ENCODE results near the gene FNBP1. TPM values are rescaled to one million over a fixed set of nuclear protein-coding genes. Genes with fewer than 3 reads are reported as not detected.

Gene FNBP1
- total RNA-seq, 2 donors from 2014 or later = 71.5 to 80.3 TPM

GRCh38 chr9:129919841-129920240, 123.1 kb downstream of the FNBP1 start:
- Histone ChIP-seq H3K4me3 (no peak overlapping the region), H3K9me3 (no peaks in the 10 kb centered on the region), H3K36me3 (peaks cover 8% of the 10 kb centered on the region), H3K27me3 (replicated peaks; ENCODE audit: insufficient read depth) (no peaks in the 10 kb centered on the region), H3K4me1 (ENCODE audit: control insufficient read depth in 1 of 2, low read depth in 2 of 2) (no peaks in the 10 kb centered on the region), H3K27ac (no peak overlapping the region)
- no peak for TF ChIP-seq CTCF (IDR thresholded peaks at IDR 0.05)
- ATAC-seq (ENCODE audit: insufficient number of reproducible peaks, low FRiP score, low read depth) (no peak), DNase-seq (ENCODE audit: low spot score) (no peak)

- no peak overlapping the region for H3K27ac ChIP-seq
- H3K36me3 ChIP-seq = peaks cover 6% of the 10 kb centered on the region
- no peaks in the 10 kb centered on the region for H3K9me3 ChIP-seq
- no peak for DNase-seq (ENCODE audit: low spot score)
- no peak for ATAC-seq (ENCODE audit: insufficient number of reproducible peaks, low FRiP score, low read depth)
- no peak overlapping the region for H3K4me3 ChIP-seq
- TF ChIP-seq CTCF (IDR thresholded peaks at IDR 0.05) = no peak
- H3K27me3 ChIP-seq (replicated peaks; ENCODE audit: insufficient read depth) = no peaks in the 10 kb centered on the region
- H3K4me1 ChIP-seq (ENCODE audit: control insufficient read depth in 1 of 2, low read depth in 2 of 2) = no peaks in the 10 kb centered on the region
Observed at GRCh38 chr9:129919277-129919676, 123.7 kb downstream of the FNBP1 start.

- ATAC-seq (ENCODE audit: insufficient number of reproducible peaks, low FRiP score, low read depth) = no peak
- no peaks in the 10 kb centered on the region for H3K36me3 ChIP-seq
- no peak overlapping the region for H3K27ac ChIP-seq
- H3K4me1 ChIP-seq (ENCODE audit: control insufficient read depth in 1 of 2, low read depth in 2 of 2) = no peaks in the 10 kb centered on the region
- H3K9me3 ChIP-seq = no peaks in the 10 kb centered on the region
- no peak for DNase-seq (ENCODE audit: low spot score)
- H3K27me3 ChIP-seq (replicated peaks; ENCODE audit: insufficient read depth) = no peaks in the 10 kb centered on the region
- TF ChIP-seq CTCF (IDR thresholded peaks at IDR 0.05) = no peak
- H3K4me3 ChIP-seq = no peak overlapping the region
Observed at GRCh38 chr9:129918296-129918950, 124.6 kb downstream of the FNBP1 start.

- H3K4me3 ChIP-seq = no peak overlapping the region
- no peak for ATAC-seq (ENCODE audit: insufficient number of reproducible peaks, low FRiP score, low read depth)
- H3K9me3 ChIP-seq = no peaks in the 10 kb centered on the region
- no peak for DNase-seq (ENCODE audit: low spot score)
- no peaks in the 10 kb centered on the region for H3K27me3 ChIP-seq (replicated peaks; ENCODE audit: insufficient read depth)
- no peaks in the 10 kb centered on the region for H3K36me3 ChIP-seq
- H3K27ac ChIP-seq = no peak overlapping the region
- TF ChIP-seq CTCF (IDR thresholded peaks at IDR 0.05) = no peak
- H3K4me1 ChIP-seq (ENCODE audit: control insufficient read depth in 1 of 2, low read depth in 2 of 2) = no peaks in the 10 kb centered on the region
Observed at GRCh38 chr9:129916707-129917106, 126.3 kb downstream of the FNBP1 start.

- Histone ChIP-seq H3K9me3 (no peaks in the 10 kb centered on the region), H3K4me3 (no peak overlapping the region), H3K4me1 (ENCODE audit: control insufficient read depth in 1 of 2, low read depth in 2 of 2) (no peaks in the 10 kb centered on the region), H3K27me3 (replicated peaks; ENCODE audit: insufficient read depth) (no peaks in the 10 kb centered on the region), H3K27ac (no peak overlapping the region), H3K36me3 (no peaks in the 10 kb centered on the region)
- TF ChIP-seq CTCF (IDR thresholded peaks at IDR 0.05) = no peak
- DNase-seq (ENCODE audit: low spot score) (no peak), ATAC-seq (ENCODE audit: insufficient number of reproducible peaks, low FRiP score, low read depth) (no peak)
Observed at GRCh38 chr9:129914051-129914450, 128.9 kb downstream of the FNBP1 start.

Measured in thoracic aorta (tissue), 2 donors.